LoVo (cell line): ENCODE results near the gene POMT2.
"Not testable (repeated sequence)": the region's sequence is repeated elsewhere in the genome, so short reads cannot be mapped to it uniquely, and the experiment has no call there.

Experiments used
- DNase-seq: peaks from one replicate; pipeline ENCODE4 v3.0.0-alpha.2; 2016; ENCODE audit warnings: low spot score

POMT2 gene

DNA sequence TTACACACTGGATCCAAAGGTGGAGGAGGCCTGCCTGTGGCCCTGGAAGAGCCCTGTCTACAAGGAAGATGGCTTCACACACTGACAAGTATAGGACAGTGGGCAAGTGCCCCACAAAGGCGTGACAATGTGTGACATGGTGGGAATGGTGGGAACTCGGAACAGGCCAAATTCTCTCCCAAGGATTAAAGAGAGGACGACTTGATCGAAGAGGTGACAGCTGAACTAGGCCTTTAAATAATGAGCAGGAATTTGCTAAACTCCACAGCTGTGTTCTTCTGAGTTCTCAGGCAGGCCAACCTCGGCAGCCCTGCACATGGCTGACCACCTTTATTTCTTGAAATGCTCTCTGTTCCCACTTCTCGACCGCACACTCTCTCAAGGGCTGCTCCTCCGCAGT lies 23.8 kb downstream of the POMT2 start:
- DNase-seq = no peak

DNA sequence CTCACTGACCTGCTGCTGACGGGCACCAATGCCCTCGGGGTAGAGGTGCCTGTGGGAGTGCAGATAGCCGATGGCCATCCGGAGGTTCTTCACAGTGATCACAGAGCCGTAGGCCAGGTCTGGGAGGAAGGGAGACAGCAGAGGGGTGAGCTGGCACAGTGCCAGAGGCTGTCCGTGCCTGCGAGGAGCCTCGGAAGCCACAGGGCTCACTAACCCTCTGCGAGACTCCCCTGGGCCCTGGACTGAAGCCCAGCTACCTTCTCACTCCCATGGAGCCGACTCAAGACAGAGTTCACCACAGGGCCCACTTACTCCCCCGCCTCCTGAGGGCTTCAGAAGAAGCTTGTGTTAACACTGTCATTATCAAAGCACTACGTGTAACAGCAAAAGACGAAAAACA lies 24.5 kb downstream of the POMT2 start:
- no peak for DNase-seq

DNA sequence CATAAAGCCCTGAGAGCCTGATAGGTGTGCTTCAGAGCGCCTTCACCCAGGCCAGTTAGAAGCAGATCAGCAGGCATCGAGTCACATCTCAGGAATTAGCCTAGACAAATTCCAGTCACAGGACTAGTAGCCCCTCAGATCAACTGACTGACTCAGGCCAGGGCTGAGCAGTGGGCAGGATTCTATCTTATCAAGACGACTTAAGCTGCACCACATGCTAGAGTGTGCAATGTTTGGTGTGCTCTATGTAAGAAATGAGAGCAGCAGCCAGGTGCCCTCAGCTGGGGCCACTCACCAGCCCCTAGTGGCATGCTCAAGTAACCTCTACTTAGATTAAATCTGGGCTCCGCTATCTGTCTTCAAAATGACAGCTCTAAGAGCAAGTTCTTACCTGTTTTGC lies 30.0 kb downstream of the POMT2 start:
- no peak for DNase-seq

DNA sequence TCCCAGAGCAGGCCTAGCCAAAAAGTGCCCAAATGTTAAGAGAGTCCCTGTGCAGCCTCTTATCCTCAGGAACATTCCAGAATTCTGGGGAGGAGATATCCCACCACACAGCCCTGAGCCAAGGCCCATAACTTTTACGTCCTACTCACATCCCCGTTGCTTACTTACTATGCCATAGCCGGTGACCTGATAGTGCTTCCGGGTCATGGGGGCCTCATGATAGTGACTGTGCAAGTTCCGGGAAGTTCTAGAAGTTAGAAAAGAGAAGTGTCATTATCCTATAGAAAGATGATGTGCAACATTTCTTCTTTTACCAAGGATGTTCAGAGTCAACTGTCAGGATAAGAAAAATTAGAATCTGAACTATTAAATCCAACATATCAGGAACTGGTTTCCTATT lies 34.1 kb downstream of the POMT2 start:
- no peak for DNase-seq

DNA sequence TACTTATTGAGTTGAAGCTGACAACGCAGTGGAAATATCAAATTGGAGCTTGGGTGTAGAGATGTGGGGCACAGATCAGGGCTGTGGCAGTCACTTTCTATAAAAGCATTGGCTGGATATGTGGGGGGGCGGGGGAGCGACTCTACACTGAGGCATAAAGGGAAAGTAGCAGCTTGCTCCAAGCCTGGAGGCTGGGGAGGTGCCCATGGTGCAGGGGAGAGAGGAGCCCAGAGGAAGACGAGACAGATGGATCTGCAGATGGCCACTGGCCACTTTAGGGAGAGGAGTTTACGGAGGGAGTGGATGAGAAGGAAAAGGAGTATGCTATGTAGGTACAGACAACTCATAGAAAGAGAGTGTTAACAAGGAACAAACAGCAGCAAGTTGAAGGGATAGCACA lies 36.2 kb downstream of the POMT2 start:
- DNase-seq = no peak

DNA sequence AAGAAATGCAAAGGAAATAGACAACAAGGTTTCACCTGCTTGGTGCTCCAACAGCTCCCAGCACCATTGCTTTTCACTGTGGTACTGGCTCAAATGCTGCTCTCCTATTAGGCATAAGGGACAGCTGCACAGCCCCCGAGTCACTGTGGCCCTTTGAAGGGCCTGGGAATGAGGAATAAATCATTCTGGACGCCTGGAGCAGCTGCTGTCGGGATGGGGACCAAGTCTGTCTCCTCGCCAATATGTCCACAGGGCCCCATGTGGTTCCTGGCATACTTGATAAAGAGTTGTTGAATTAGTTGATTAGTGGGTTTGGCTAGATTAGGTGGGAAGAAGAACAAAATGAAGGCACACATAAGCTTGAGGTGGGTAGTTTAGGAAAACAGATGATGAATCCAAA lies 36.6 kb downstream of the POMT2 start:
- no peak for DNase-seq

DNA sequence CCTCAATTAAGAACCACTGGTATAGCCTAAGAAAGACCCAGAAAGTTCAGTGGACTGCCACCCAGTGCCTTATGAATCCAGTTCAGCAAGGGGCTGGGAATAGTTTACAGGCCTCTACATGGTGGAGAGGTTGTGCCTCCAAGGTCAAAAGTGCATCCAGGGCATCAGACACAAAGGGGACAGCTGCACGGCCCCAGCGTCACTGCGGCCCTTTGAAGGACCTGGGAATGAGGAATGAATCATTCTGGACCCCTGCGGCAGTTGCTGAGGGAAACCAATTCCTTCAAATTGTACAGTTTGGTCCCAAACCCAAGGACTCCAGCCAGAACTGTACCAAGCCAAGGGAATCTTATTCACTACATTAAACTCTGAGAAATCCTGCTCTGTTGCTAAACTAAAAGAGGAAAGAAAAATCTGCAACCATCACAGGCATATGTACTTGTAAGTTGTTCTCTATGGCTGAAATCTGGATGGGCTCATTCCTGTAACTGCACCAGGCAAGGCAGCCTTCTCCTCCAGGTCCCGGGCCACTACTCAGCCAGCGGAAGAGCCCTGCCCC lies 38.8 kb downstream of the POMT2 start:
- DNase-seq = no peak

DNA sequence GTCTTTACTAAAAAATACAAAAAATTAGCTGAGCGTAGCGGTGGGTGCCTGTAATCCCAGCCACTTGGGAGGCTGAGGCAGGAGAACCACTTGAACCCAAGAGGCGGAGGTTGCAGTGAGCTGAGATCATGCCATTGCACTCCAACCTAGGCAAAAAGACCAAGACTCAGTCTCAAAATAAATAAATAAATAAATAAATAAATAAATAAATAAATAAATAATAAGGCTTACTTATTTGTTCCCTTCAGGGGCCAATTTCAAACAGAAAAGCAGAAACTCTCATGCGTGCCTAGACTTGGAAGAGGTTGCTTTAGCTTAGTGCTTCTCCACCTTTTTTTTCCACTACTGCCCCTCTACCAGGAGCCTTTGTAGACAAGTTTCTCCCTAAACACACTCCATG lies 39.8 kb downstream of the POMT2 start:
- not testable (repeated sequence) for DNase-seq

DNA sequence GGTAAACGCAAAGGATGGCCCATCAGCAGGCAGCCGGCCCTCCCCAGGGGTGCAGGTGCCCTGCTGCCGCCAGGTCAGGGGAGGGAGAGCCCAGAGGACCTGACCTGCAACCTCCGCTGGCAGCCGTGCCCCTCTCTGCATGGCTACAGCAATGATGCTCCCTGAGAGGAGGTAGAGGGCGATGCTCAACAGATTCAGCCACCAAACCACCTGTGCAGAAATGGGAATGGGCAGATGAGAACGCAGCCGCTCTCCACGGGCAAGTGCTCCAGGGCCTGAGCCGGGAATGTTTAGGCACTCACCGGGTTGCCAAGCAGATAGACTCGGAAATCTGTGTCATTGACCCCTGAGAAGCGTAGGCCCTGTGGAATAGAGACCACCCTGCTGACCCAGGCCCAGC lies 41.0 kb downstream of the POMT2 start:
- DNase-seq = no peak

DNA sequence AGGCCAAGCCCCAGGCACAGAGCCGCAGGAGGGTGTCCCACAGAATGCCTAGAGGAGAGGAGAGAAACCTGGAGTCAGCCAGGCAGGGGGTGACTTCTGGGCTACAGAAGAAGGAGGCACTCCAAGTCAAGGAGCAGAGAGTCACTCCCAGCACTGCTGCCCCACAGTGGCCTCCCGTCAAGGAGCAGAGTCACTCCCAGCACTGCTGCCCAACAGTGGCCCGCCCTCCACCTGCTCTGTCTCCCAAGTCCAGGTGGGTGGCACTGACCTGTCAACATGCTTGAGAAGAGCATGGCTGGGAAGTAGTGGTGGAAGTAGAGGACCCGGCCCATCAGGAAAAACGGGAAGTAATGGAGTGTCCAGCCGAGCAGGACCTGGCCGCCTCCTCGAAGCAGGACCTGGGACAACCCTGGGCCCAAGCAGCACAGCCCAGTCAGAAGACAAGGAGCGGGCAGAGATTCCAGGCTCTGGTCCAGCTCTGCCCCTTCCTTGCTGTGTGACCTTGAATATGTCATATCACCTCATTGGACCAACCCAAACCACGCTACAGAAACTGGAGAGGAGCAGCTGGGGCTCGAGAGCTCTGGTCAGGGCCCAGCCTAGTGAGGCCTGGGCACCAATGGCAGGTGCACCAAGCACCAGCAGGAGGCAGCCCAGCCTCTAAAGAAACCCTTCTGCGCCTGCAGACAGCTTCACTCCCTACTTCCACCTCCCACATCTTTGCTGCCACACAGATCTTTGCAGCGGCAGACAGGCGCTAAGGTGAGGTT lies 42.0 kb downstream of the POMT2 start:
- DNase-seq = no peak

DNA sequence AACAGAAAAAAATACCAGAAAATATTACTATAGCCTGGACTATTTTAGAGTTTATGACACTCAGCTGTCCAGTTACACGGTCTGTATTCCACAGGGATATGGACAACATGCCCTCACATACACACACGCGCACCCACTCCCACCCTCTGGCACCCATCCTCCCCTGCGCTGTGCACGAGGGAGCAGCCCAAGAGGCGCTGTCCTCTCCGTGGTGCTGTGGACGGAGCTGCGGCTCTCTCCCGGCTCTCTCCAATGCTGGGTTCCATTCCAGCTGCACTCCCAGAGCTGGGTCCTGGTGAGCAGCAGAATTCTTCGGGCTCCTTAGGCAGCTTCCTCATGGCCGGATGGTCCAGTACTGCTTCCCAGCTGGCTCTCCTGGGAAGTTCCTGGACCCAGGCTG lies 43.7 kb downstream of the POMT2 start:
- no peak for DNase-seq

DNA sequence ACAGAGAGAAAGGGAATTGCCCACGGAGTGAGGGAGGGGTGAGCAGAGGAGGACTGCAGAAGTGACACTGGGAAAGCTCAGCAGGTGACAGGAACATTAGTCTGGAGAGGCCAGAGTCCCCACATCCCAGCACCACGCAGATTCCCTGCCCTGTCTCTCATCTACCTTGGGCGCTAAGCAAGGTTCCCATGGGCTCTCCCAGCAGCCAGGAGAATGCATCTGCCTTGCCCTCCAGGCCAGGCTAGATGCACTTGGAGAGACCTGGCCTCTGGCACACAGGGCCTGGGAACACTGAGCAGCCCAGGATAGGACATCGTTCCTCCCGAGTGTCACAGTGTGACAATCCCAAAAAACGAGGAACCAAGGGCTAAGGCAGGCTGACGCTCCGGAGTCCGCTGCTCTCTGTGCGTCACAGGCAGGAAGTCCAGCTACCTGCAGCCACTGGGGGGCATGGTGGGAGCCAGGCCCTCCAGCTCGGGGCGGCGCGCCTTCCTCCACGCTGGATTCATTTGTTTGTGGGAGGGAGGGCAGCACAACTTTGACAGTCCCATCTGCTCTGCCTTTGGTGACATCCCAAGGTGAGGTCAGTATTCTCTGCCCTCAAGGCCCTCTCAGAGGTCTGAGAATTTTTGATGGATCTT lies 44.3 kb downstream of the POMT2 start:
- no peak for DNase-seq

DNA sequence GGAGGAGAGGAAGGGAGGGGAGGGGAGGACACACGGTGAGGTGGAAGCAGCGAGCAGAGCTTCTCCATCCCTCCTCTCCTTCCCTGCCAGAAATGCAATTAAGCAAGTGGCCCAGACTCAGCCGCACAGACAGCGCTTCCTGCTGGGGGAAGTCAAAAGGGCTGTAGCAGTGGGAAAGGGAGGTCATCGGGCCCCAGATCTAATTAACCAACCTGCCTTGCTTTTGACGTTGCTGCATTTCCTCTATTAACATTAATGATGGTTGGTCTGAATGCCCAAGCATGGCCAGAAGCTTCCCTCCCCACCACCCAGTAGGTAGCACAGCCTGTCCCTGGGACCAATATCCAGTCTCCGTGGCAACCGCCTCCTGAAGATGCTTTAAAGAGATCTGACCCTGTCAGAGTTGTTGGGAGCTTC lies 45.1 kb downstream of the POMT2 start:
- DNase-seq = no peak

DNA sequence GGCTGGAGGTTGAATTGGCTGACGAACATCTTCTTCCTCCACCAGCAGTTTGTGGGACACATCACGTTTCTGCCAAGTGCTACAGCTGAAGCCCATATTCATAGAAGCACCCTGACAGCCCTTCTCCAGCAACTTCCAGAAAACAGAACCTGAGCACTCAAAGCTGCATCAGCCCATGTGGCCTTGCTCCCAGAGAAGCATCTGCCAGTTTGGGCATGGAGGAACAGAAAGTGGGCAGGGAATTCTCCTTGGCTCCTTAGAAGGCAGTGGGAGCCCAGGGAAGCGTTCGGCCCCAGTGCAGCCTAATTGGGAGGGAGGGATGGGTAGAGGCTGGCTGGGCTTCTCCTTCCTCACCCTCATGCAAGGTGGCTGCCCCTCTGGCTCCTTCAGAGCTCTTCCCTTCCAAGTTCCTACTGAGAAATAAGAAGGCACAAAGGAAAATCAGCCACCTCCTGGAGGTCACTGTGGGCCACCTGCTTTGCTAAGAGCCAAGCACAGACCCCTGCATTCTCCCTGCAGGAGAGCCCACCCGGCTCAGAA lies 45.6 kb downstream of the POMT2 start:
- no peak for DNase-seq

DNA sequence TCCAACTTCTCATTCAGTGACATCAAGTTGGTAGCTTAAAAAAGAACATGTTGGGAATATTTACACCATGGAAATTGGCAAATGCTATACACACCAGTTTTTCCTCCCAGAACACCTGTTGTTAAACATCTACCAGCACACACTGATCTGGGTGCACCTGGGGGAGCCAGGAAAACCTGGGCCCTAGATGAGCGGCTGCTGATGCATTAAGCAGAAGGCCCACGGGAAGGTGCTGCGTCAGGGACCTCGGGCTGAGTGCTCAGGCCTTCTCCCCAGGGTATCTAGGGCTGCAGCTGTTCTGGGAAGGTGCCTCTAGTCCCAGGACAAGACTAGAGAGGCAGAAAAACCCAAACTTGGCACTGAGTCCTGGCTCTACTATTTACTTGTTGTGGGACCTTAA lies 46.9 kb downstream of the POMT2 start:
- no peak for DNase-seq

DNA sequence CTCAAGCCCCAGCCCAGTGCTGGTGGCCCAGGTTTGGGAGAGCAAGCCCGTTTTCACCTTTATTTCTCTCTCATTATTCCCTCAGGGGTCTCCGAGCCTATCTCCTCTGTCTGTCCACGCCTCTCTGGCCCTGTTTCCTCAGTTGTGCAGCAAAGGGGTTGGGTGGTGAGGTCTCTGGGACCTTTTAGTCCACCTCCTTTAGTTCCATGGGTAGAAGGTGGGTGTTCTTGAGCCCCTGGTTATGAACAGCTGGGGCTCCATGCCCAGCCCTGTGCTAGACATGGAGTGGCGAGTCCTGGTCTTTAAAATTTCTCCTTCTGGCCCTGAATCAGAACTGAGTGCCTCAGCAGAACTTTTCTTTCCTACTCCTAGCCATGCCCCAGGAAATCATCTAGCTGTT lies 48.4 kb downstream of the POMT2 start:
- no peak for DNase-seq

DNA sequence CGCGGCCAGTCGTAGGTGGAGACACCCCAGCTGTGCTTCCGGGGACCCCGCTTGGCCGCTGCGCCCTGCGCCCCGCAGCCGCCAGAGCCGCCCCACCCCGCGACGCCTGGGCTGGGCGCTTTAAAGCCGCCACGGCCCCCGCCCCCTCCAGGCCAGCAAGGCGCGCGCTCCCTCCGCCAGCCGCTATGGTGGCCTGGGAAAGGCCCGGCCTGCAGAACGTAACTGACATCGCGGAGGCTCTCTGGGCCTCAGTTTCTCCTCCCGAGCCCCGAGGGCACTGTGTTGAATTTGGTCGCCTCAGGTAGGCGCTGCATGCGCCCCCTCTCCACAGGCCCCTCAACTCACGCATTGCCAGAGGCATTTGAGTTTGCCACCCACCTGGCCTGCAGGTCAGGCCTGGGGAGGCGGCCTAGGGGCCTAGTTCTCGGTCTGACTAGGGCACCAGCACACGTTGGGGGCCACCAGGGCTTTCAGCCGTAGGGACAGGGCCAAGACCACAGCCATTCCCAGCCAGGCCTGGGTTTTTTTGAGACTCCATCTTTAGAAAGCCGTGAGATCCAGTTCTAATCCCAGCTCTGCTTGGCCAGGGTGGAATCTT lies 49.5 kb downstream of the POMT2 start, which contains the start of gene NGB:
NGB (minus strand) TSS at position 94 of the 598 bp plus-strand sequence. CDS start 269 bp downstream, outside the sequence.
- no peak for DNase-seq

DNA sequence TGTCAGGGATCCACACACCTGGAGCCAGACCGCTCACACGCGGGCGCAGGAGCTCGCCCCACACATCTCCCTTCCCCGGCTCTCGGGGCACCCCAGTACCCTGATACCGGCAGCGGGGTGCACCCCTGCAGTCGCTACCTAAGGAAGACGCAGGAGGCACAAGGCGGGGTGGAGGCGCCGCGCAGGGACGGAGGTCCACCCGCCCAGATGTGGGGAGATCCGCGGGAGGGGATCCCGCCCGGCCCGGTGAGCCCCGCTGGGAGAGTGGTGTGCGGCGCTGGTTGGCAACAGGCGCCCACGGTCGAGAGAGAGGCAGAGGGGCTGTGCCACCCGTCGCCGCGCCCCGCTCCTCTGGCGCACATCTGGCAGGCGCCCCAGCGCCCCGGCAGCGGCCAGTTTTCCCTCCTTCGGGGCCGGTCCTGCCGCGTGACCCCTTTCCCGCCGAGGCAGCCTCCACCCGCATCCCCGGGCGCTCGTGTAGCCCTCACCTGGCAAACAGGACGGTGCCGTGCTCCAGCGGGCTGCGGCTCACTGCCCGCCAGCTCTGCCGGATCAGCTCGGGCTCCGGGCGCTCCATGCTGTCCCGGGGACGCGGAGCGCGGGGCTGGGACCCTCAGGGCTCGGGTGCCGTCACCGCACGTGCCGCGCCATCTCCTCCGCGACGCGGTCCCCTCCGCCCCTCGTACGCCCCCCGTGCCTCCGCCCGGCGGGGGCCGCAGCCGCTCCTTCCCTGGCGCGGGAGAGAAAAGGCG lies 50.1 kb downstream of the POMT2 start:
- no peak for DNase-seq

DNA sequence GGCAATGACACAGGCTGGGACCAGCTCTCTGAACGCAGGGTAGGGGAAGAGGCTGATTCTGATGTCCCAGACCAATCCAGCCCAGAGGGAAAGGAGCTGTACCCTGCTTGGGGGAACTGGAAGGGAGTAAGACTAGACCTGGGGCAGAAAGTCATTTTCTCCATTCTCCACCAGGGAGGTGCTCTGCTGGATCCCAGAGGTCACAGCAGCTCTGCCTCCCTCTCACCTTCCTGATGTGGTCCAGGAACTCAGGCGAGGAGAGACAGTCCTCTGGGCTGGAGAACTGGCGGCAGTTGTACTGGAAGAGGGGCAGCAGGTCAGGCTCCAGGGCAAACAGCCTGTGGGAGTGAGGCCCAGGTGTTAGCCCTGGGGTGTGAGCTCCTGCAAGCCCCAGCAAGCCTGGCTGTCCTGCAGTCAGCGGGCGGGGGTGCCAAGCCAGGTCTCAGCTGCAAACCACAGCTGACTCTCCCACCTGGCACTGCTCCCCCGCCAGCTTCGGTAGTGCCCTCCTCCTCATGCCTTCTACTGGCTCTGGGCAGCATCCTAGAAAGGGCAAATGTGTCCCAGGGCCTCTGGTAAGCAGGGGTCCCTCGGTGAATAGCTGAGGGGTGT lies 51.6 kb downstream of the POMT2 start:
- DNase-seq = no peak

DNA sequence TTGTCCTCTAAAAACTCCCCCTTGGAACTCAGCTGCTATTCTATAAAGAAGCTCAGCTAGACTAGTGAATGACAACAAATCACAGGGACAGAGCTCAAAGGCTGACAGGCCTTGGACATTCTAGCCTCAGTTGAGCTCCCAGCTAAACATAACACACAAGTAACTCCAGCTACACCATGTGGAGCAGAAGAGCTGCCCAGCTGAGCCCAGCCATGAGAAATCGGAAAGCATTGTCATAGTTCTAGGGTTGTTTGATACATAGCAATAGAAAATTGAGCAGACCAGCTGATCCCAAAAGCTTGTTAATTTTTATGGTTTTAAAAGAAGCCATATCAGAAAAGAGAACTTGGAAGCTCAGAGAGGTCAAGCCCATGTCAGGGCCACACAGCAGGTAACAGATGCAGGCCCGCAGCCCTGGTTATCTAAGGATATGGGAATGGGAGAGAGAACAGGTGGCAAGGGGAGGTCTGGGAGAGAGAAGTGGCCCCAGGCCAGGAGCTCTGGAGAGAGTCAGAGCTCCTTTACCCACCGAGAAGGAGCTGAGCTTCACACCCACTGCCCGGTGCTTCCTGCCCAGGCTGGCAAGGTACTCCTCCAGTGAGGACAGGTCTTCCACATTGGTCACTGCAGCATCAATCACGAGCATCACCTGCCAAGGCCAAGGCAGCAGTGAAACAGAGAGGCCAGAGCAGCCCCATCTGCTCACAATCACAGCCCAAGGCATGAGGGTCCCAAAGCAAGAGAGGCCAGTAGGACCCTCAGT lies 52.6 kb downstream of the POMT2 start:
- DNase-seq = no peak

DNA sequence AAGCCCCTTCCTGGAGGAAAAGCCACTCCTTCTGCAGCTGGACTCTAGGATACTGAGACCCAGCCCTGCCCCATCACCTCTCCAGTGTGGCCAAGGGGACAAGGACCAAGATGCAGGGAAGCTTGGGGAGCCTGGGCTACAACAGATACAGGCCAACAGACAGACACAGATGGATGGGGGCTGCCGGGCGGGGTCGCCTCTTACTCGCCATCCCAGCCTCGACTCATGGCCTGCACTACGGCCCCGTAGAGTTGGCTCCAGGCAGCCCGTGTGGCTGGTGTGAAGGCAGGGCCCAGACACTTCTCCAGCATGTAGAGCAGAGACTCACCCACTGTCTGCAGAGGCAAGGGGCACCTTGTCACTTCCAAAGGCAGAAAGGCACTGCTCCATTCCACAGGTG lies 54.3 kb downstream of the POMT2 start:
- DNase-seq = no peak
